CD14-positive monocyte (primary cell): ENCODE results near the gene NR2F6. TPM values are rescaled to one million over a fixed set of nuclear protein-coding genes. Genes with fewer than 3 reads are reported as not detected.

Source experiments
- DNase-seq, 3 donors: peaks; one replicate each; pipeline ENCODE4 v3.0.0-alpha.2; 2011 to 2022
- H2AFZ ChIP-seq: 2 replicates; pipeline ENCODE4 v1.6.0; 2012; ENCODE audit warnings: mild to moderate bottlenecking, low read depth, low read length, inconsistent platforms; ENCODE audit not compliant: insufficient read depth, poor library complexity, severe bottlenecking
- H3K27ac ChIP-seq, 2 donors: 1 replicate in 1 of 2; 2 replicates in 1 of 2; pipeline ENCODE4 v1.5.1; 2012 to 2013; ENCODE audit warnings: low read length in 2 of 2, control low read depth in 1 of 2, inconsistent platforms in 1 of 2, low read depth in 1 of 2, mild to moderate bottlenecking in 1 of 2
- H3K27me3 ChIP-seq, 2 donors: one replicate each; pipeline versions ENCODE4 v1.6.0 to v1.6.1; 2011 to 2013; ENCODE audit warnings: low read length in 2 of 2; ENCODE audit not compliant: control insufficient read depth in 2 of 2, insufficient read depth in 2 of 2
- H3K36me3 ChIP-seq, 2 donors: replicated peaks in 1 of 2; 1 replicate in 1 of 2; 2 replicates in 1 of 2; pipeline versions ENCODE4 v1.5.1 to v1.6.1; 2012 to 2013; ENCODE audit warnings: low read length in 2 of 2, control low read depth in 1 of 2, inconsistent platforms in 1 of 2, mild to moderate bottlenecking in 1 of 2; ENCODE audit not compliant: insufficient read depth in 2 of 2, control insufficient read depth in 1 of 2
- H3K4me1 ChIP-seq, 2 donors: 1 replicate in 1 of 2; 2 replicates in 1 of 2; pipeline versions ENCODE4 v1.5.1 to v1.6.1; 2012 to 2013; ENCODE audit warnings: low read length in 2 of 2, control low read depth in 1 of 2, inconsistent platforms in 1 of 2, mild to moderate bottlenecking in 1 of 2, moderate library complexity in 1 of 2; ENCODE audit not compliant: insufficient read depth in 2 of 2, control insufficient read depth in 1 of 2
- H3K4me2 ChIP-seq: replicated peaks from 2 replicates; pipeline ENCODE3; 2012; ENCODE audit warnings: low read length, moderate library complexity, mild to moderate bottlenecking; ENCODE audit not compliant: poor library complexity, severe bottlenecking; ENCODE audit errors: extremely low read depth
- H3K4me3 ChIP-seq, 3 experiments: fragments of 200-600 bp in 1 of 3; sonication (generic) in 1 of 3; replicated peaks in 1 of 3; 1 replicate in 2 of 3; 2 replicates in 1 of 3; pipeline ENCODE4 v1.5.1; 2011 to 2013; ENCODE audit warnings: low read length in 3 of 3, mild to moderate bottlenecking in 3 of 3, control low read depth in 2 of 3, low read depth in 2 of 3, inconsistent platforms in 1 of 3, moderate library complexity in 1 of 3
- H3K79me2 ChIP-seq: 2 replicates; pipeline ENCODE4 v1.6.0; 2012; ENCODE audit warnings: mild to moderate bottlenecking, control low read depth, inconsistent platforms, low read length, moderate library complexity; ENCODE audit not compliant: insufficient read depth
- H3K9ac ChIP-seq: 2 replicates; pipeline ENCODE4 v1.6.0; 2017; ENCODE audit warnings: low read length, mild to moderate bottlenecking; ENCODE audit not compliant: insufficient read depth, poor library complexity, severe bottlenecking
- H3K9me3 ChIP-seq, 2 donors: replicated peaks in 1 of 2; 1 replicate in 1 of 2; 2 replicates in 1 of 2; pipeline versions ENCODE4 v1.5.1 to v1.6.1; 2012 to 2013; ENCODE audit warnings: low read length in 2 of 2, control low read depth in 1 of 2; ENCODE audit not compliant: control insufficient read depth in 1 of 2, insufficient read depth in 1 of 2
- H4K20me1 ChIP-seq: 2 replicates; pipeline ENCODE4 v1.6.0; 2012; ENCODE audit warnings: mild to moderate bottlenecking, low read length, control low read depth, moderate library complexity; ENCODE audit not compliant: insufficient read depth
- H3K27ac Mint-ChIP-seq, 7 donors: one replicate each; pipeline ENCODE4 v1.8.0; 2020; ENCODE audit warnings: mild to moderate bottlenecking in 7 of 7, mixed read lengths in 7 of 7, moderate library complexity in 6 of 7, inconsistent platforms in 2 of 7
- H3K27me3 Mint-ChIP-seq, 3 donors: one replicate each; pipeline ENCODE4 v1.8.0; 2021 to 2022; ENCODE audit warnings: low read depth in 3 of 3, mild to moderate bottlenecking in 3 of 3, mixed read lengths in 3 of 3, moderate library complexity in 3 of 3, inconsistent platforms in 1 of 3
- H3K36me3 Mint-ChIP-seq, 2 donors: one replicate each; pipeline ENCODE4 v1.8.0; 2020; ENCODE audit warnings: mixed read lengths in 2 of 2, inconsistent platforms in 1 of 2, mild to moderate bottlenecking in 1 of 2
- H3K4me1 Mint-ChIP-seq: one replicate; pipeline ENCODE4 v1.8.0; 2020; ENCODE audit warnings: mild to moderate bottlenecking, mixed read lengths
- H3K4me3 Mint-ChIP-seq, 2 donors: one replicate each; pipeline ENCODE4 v1.8.0; 2020; ENCODE audit warnings: mild to moderate bottlenecking in 2 of 2, mixed read lengths in 2 of 2, moderate library complexity in 1 of 2
- H3K9me3 Mint-ChIP-seq, 7 donors: one replicate each; pipeline ENCODE4 v1.8.0; 2020 to 2022; ENCODE audit warnings: mixed read lengths in 7 of 7, mild to moderate bottlenecking in 6 of 7, moderate library complexity in 6 of 7, inconsistent platforms in 2 of 7
- CTCF ChIP-seq: fragments of 200-600 bp; IDR thresholded peaks from one replicate; pipeline ENCODE4 v1.8.0; 2022; ENCODE audit warnings: antibody characterized with exemption, mild to moderate bottlenecking
- WGBS: methylation state at CpG from one replicate; pipeline ENCODE4 v1.1.5; 2013; ENCODE audit warnings: missing lambda C conversion rate; ENCODE audit not compliant: insufficient coverage; 5-methylcytosine and 5-hydroxymethylcytosine counted together
- intact Hi-C, 2 donors: fragments of 100-400 bp; cut with micrococcal nuclease; formaldehyde crosslinking; loops; one replicate each; pipeline versions ENCODE4 v1.15.0 to v1.15.1; 2023
- polyA plus RNA-seq, 3 donors: library from polyadenylated mRNA; depleted of rRNA in 1 of 3; unstranded in 2 of 3; stranded (reverse) in 1 of 3; fragments of 300-500 nt in 2 of 3; fragments of >200 nt in 1 of 3; fragmentation: Illumina TruSeq in 2 of 3; gene quantifications; 1 replicate in 2 of 3; 2 replicates in 1 of 3; pipeline ENCODE4 v1.2.3, GENCODE V29; 2012 to 2021

NR2F6 gene
- polyA plus RNA-seq, 3 donors = 0.87 to 5.1 (median 1.7) TPM

GRCh38 chr19:17254636-17255035 is 8.9 kb upstream of the NR2F6 start:
- Mint-ChIP-seq H3K36me3 (no peaks in the 10 kb centered on the region), H3K9me3 (peaks cover 0 to 2% (median 0%) of the 10 kb centered on the region in 7 donors), H3K4me1 (no peaks in the 10 kb centered on the region), H3K27me3 (peaks cover 2 to 8% (median 5%) of the 10 kb centered on the region in 3 donors), H3K27ac (no peak overlapping the region), H3K4me3 (no peak overlapping the region)
- no peaks in the 10 kb centered on the region for H4K20me1 ChIP-seq
- no peak for DNase-seq
- no peak for TF ChIP-seq CTCF
- H3K9ac ChIP-seq = no peak overlapping the region
- H3K9me3 ChIP-seq = no peaks in the 10 kb centered on the region
- no peak overlapping the region for H3K4me2 ChIP-seq
- no peak overlapping the region for H3K27ac ChIP-seq
- intact Hi-C loops = no loop called here
- H3K79me2 ChIP-seq = no peaks in the 10 kb centered on the region
- no peaks in the 10 kb centered on the region for H3K4me1 ChIP-seq
- no peaks in the 10 kb centered on the region for H3K36me3 ChIP-seq
- H3K27me3 ChIP-seq = no peaks in the 10 kb centered on the region
- H3K4me3 ChIP-seq = no peak overlapping the region
- WGBS = 59% methylated on average over 2 of the region's 10 CpGs
- H2AFZ ChIP-seq = no peak overlapping the region

- no peak overlapping the region for H3K9ac ChIP-seq
- intact Hi-C loops = no loop called here
- no peak overlapping the region for H3K4me2 ChIP-seq
Observed at GRCh38 chr19:17249887-17250548, 4.3 kb upstream of the NR2F6 start.

More at GRCh38 chr19:17249887-17250548, 4.3 kb upstream of the NR2F6 start:
- Mint-ChIP-seq H3K27me3 (peaks cover 4 to 13% (median 10%) of the 10 kb centered on the region in 3 donors), H3K27ac (no peak overlapping the region), H3K4me3 (no peak overlapping the region), H3K9me3 (no peaks in the 10 kb centered on the region), H3K4me1 (peaks cover 13% of the 10 kb centered on the region), H3K36me3 (no peaks in the 10 kb centered on the region)
- 97% methylated on average over 12 of the region's 15 CpGs for WGBS
- TF ChIP-seq CTCF = no peak
- Histone ChIP-seq H3K36me3 (no peaks in the 10 kb centered on the region), H4K20me1 (no peaks in the 10 kb centered on the region), H3K27ac (no peak overlapping the region), H3K27me3 (no peaks in the 10 kb centered on the region), H3K79me2 (no peaks in the 10 kb centered on the region), H3K4me3 (no peak overlapping the region), H3K9me3 (no peaks in the 10 kb centered on the region), H3K4me1 (peaks cover 9 to 15% of the 10 kb centered on the region in 2 donors), H2AFZ (no peak overlapping the region)
- no peak for DNase-seq
